UCSD-AML1 (cell line): ENCODE results near the gene TPCN2.
A peak's percentile ranks its signal among the peaks of the same experiment; 100 is the strongest.

Experiments used
- DNase-seq: peaks from one replicate; lab custom pipeline; 2025; ENCODE audit not compliant: unreplicated experiment; lab: John Stamatoyannopoulos, UW

Gene TPCN2

GRCh38 chr11:69159150-69159852 is 110.6 kb downstream of the TPCN2 start:
- no peak for DNase-seq

- no peak for DNase-seq
Measured at GRCh38 chr11:69160296-69161116, 111.8 kb downstream of the TPCN2 start.

- no peak for DNase-seq
Measured at GRCh38 chr11:69161117-69161407, 112.3 kb downstream of the TPCN2 start.

- no peak for DNase-seq
Measured at GRCh38 chr11:69162505-69162904, 113.8 kb downstream of the TPCN2 start.

GRCh38 chr11:69163842-69164241 is 115.1 kb downstream of the TPCN2 start:
- no peak for DNase-seq

- DNase-seq: no peak
Measured at GRCh38 chr11:69164824-69165223, 116.1 kb downstream of the TPCN2 start.

- DNase-seq: no peak
Measured at GRCh38 chr11:69165775-69166174, 117.0 kb downstream of the TPCN2 start.

- peak; percentile 41 for DNase-seq
Measured at GRCh38 chr11:69166218-69167115, 117.7 kb downstream of the TPCN2 start.

GRCh38 chr11:69167130-69167915 is 118.6 kb downstream of the TPCN2 start:
- no peak for DNase-seq

GRCh38 chr11:69167916-69168691 is 119.4 kb downstream of the TPCN2 start:
- no peak for DNase-seq

- DNase-seq: no peak
Measured at GRCh38 chr11:69169479-69169878, 120.7 kb downstream of the TPCN2 start.

GRCh38 chr11:69170704-69171103 is 122.0 kb downstream of the TPCN2 start:
- no peak for DNase-seq

- no peak for DNase-seq
Measured at GRCh38 chr11:69171476-69172240, 122.9 kb downstream of the TPCN2 start.

- DNase-seq: no peak
Measured at GRCh38 chr11:69172674-69173073, 123.9 kb downstream of the TPCN2 start.

- no peak for DNase-seq
Measured at GRCh38 chr11:69173331-69173730, 124.6 kb downstream of the TPCN2 start.

- no peak for DNase-seq
Measured at GRCh38 chr11:69173925-69174581, 125.3 kb downstream of the TPCN2 start.

GRCh38 chr11:69174841-69175240 is 126.1 kb downstream of the TPCN2 start:
- DNase-seq: no peak

GRCh38 chr11:69178819-69179482 is 130.2 kb downstream of the TPCN2 start:
- no peak for DNase-seq
